ENCODE data around the gene FBXL16. TPM values are rescaled to one million over a fixed set of nuclear protein-coding genes. Genes with fewer than 3 reads are reported as not detected.

The FBXL16 gene
- total RNA-seq, 4 donors from 2014 or later: 13.7 to 23.1 (median 17.9) TPM

DNA sequence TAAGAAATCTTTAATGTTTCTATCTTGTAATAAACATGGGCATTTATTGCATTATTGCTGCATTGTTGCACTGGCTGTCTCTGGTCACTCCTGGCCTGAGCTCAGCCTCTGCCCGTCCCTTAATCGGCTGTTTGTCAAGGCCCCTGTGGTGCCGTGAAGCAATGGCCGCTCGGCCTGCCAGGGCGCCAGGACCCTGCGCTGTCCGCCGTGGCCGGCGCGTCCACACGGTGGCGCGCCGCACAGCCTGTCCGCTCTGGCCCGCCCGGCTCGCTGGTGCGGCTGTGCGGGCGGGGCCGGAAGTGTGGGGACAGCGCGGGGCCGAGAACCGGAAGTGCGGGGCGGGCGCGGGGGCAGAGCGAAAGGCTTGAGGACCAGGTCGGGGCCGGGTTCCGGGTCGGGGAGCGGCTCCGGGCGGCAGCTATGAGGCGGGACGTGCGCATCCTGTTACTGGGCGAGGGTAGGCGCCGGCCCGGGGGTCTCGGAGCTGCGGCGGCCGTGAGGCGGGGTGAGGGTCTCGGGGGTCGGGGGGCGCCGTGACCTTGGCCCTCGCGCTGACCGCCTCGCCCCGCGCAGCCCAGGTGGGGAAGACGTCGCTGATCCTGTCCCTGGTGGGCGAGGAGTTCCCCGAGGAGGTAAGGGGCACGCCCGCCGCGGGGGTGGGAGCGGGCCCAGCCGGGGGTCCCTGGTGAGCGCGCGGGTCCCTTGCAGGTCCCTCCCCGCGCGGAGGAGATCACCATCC, 37.7 kb downstream of the FBXL16 start, which contains the start of gene RHOT2:
RHOT2 (plus strand) TSS at position 353 of the 739 bp plus-strand sequence; CDS start at position 421, 68 bp downstream.
- Histone ChIP-seq H3K4me1 (peaks cover 27% of the 10 kb centered on the region), H3K27ac (peak within 1 kb of the TSS; percentile 77), H3K27me3 (no peaks in the 10 kb centered on the region), H3K9me3 (no peaks in the 10 kb centered on the region), H3K4me3 (peak within 1 kb of the TSS; percentile 84), H3K36me3 (peaks cover 41% of the 10 kb centered on the region)
- peak; percentile 94 to 96 for DNase-seq (ENCODE audit: low spot score in 2 of 2)
- TF ChIP-seq POLR2AphosphoS5 (IDR thresholded peaks at IDR 0.05) (peak in 2 of 3 donors; percentile 61 to 76), EP300 (IDR thresholded peaks at IDR 0.05) (no peak), POLR2A (IDR thresholded peaks at IDR 0.05) (peak in 1 of 2 donors; percentile 51)
- TF ChIP-seq, protein P1, sequence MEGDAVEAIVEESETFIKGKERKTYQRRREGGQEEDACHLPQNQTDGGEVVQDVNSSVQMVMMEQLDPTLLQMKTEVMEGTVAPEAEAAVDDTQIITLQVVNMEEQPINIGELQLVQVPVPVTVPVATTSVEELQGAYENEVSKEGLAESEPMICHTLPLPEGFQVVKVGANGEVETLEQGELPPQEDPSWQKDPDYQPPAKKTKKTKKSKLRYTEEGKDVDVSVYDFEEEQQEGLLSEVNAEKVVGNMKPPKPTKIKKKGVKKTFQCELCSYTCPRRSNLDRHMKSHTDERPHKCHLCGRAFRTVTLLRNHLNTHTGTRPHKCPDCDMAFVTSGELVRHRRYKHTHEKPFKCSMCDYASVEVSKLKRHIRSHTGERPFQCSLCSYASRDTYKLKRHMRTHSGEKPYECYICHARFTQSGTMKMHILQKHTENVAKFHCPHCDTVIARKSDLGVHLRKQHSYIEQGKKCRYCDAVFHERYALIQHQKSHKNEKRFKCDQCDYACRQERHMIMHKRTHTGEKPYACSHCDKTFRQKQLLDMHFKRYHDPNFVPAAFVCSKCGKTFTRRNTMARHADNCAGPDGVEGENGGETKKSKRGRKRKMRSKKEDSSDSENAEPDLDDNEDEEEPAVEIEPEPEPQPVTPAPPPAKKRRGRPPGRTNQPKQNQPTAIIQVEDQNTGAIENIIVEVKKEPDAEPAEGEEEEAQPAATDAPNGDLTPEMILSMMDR (IDR thresholded peaks at IDR 0.05): peak; percentile 81 to 97
- 0% methylated on average over 12 of the region's 78 CpGs for WGBS

DNA sequence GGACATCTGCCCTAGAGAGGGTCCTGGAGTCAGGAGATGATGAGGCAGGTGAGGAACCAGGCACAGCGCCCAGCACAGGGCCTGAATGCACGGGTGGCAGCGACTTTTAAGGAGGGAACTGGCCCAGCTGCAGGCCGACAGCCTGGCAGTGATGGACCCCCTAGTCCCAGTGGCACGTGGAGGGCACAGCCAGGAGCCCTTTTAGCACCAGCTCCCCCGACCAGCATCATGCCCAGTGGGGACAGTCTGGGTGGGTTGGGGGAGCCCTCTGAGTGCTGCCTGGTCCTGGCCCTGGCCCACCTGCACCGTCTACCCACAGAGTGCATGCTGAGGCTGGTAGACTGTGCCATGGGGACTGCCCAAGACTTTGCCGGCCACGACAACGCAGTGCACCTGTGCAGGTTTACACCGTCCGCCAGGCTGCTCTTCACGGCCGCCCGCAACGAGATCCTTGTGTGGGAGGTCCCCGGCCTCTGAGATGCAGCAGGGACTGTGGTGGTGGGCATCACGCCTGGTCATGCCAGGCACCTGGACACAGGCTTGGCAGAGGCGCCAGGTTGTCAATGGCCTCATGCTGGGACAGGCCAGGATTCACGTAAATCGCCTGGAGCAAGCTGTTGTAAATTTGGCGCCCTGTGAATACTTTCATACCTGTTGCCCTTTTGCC, 38.4 kb downstream of the FBXL16 start:
- Histone ChIP-seq H3K27me3 (no peaks in the 10 kb centered on the region), H3K4me3 (peak overlapping the region; percentile 84), H3K9me3 (no peaks in the 10 kb centered on the region), H3K4me1 (peaks cover 27% of the 10 kb centered on the region), H3K27ac (no peak overlapping the region), H3K36me3 (peaks cover 34% of the 10 kb centered on the region)
- 65% methylated on average over 10 of the region's 22 CpGs for WGBS
- TF ChIP-seq, protein P1 (IDR thresholded peaks at IDR 0.05): no peak
- TF ChIP-seq POLR2AphosphoS5 (IDR thresholded peaks at IDR 0.05) (no peak), POLR2A (IDR thresholded peaks at IDR 0.05) (no peak), EP300 (IDR thresholded peaks at IDR 0.05) (no peak)
- no peak for DNase-seq (ENCODE audit: low spot score in 2 of 2)

- Histone ChIP-seq H3K4me1 (peaks cover 27% of the 10 kb centered on the region), H3K9me3 (no peaks in the 10 kb centered on the region), H3K4me3 (no peak overlapping the region), H3K27me3 (no peaks in the 10 kb centered on the region), H3K27ac (no peak overlapping the region), H3K36me3 (peaks cover 27% of the 10 kb centered on the region)
- DNase-seq (ENCODE audit: low spot score in 2 of 2): no peak
- no CpG with 5 or more reads among the region's 13 CpGs for WGBS
- TF ChIP-seq POLR2A (IDR thresholded peaks at IDR 0.05): no peak
- TF ChIP-seq POLR2AphosphoS5 (IDR thresholded peaks at IDR 0.05): no peak
- TF ChIP-seq, protein P1 (IDR thresholded peaks at IDR 0.05): no peak
- no peak for TF ChIP-seq EP300 (IDR thresholded peaks at IDR 0.05)
Observed at GRCh38 chr16:666572-666971, 39.0 kb downstream of the FBXL16 start.

DNA sequence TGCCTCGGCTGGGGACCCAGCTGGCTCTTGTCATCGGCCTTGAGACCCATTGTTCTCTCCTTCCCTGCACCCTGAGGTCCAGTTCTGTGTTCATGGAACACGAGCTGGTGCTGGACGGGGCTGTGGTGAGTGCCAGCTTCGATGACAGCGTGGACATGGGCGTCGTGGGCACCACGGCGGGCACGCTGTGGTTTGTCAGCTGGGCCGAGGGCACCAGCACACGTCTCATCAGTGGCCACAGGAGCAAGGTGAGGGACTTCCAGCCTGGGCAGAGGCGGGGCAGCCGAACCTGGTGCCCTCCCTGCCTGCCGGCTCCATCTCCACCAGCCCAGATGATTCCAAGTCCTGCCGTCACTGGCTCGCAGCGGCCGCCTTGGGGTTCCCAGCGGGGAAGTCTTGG, 43.0 kb downstream of the FBXL16 start:
- H3K9me3 ChIP-seq: no peaks in the 10 kb centered on the region
- peaks cover 16% of the 10 kb centered on the region for H3K36me3 ChIP-seq
- no peak overlapping the region for H3K4me3 ChIP-seq
- no peak overlapping the region for H3K27ac ChIP-seq
- peaks cover 20% of the 10 kb centered on the region for H3K4me1 ChIP-seq
- 96% methylated on average over 9 of the region's 21 CpGs for WGBS
- no peaks in the 10 kb centered on the region for H3K27me3 ChIP-seq
- TF ChIP-seq EP300 (IDR thresholded peaks at IDR 0.05) (no peak), POLR2A (IDR thresholded peaks at IDR 0.05) (no peak), POLR2AphosphoS5 (IDR thresholded peaks at IDR 0.05) (no peak)
- TF ChIP-seq, protein P1 (IDR thresholded peaks at IDR 0.05): no peak
- DNase-seq (ENCODE audit: low spot score in 2 of 2): no peak

DNA sequence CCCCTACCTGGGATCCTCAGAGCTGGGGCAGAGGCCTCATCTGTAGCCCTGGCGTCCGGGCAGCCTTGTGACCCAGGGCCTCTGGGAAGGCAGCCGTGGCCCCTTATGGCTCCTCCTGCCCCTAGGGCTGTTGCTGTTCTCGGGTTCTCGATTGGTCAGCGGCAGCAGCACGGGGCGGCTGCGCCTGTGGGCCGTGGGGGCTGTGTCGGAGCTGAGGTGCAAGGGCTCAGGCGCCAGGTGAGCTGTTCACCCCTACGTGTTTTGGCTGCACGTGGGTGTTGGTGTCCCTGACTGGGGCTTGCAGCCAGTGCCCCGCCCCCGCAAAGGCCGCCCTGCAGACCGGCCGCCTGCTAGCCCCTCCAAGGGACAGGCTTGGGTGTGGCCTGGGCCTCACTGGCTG, 43.5 kb downstream of the FBXL16 start:
- Histone ChIP-seq H3K4me1 (peaks cover 15% of the 10 kb centered on the region), H3K27ac (no peak overlapping the region), H3K4me3 (no peak overlapping the region), H3K36me3 (peaks cover 21% of the 10 kb centered on the region), H3K27me3 (no peaks in the 10 kb centered on the region), H3K9me3 (no peaks in the 10 kb centered on the region)
- no peak for DNase-seq (ENCODE audit: low spot score in 2 of 2)
- 90% methylated on average over 2 of the region's 19 CpGs for WGBS
- TF ChIP-seq, protein P1 (IDR thresholded peaks at IDR 0.05): no peak
- TF ChIP-seq POLR2AphosphoS5 (IDR thresholded peaks at IDR 0.05) (no peak), EP300 (IDR thresholded peaks at IDR 0.05) (no peak), POLR2A (IDR thresholded peaks at IDR 0.05) (no peak)

Measured in suprapubic skin (tissue), 4 donors.